Measurements from ENCODE around the gene RPN1. TPM values are rescaled to one million over a fixed set of nuclear protein-coding genes. Genes with fewer than 3 reads are reported as not detected.
"Not testable (repeated sequence)": the region's sequence is repeated elsewhere in the genome, so short reads cannot be mapped to it uniquely, and the experiment has no call there.

The RPN1 gene
- total RNA-seq, 2 donors from 2014 or later, result 109 to 128 TPM

DNA sequence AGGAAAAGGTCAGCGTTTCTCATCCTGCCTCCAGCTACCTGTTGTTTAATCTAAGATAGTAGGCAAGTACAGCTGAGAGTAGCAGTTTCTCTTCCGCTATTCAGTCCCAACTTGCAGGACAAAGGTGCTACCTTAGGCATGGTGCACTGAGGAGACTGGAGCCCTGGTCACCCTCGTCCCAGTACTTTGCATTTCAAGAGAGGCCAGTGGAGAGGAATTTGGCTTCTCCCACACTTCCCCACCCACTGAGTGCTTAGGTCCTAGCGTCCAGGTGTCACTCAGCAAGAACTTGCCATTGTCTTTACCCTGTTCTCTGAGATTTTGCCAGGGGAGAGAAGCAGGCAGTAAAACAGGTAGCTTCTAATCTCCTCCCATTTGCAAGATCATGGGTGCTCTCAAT, 12.5 kb upstream of the RPN1 start:
- Mint-ChIP-seq H3K27ac (no peak overlapping the region), H3K9me3 (no peaks in the 10 kb centered on the region), H3K36me3 (no peaks in the 10 kb centered on the region)
- ATAC-seq (no peak), DNase-seq (ENCODE audit: low spot score in 2 of 2) (no peak)

- Mint-ChIP-seq H3K9me3 (no peaks in the 10 kb centered on the region), H3K36me3 (no peaks in the 10 kb centered on the region), H3K27ac (no peak overlapping the region)
- ATAC-seq (no peak), DNase-seq (ENCODE audit: low spot score in 2 of 2) (no peak)
Observed at GRCh38 chr3:128655531-128655930, 4.9 kb upstream of the RPN1 start.

- H3K9me3 Mint-ChIP-seq, ATAC-seq, H3K36me3 Mint-ChIP-seq: not testable (repeated sequence)
- peak overlapping the region; percentile 76 to 91 for H3K27ac Mint-ChIP-seq
- DNase-seq (ENCODE audit: low spot score in 2 of 2), result peak in 1 of 2 donors; percentile 41
Observed at GRCh38 chr3:128653993-128654805, 3.6 kb upstream of the RPN1 start.

- ATAC-seq; H3K9me3 Mint-ChIP-seq; H3K36me3 Mint-ChIP-seq; DNase-seq (ENCODE audit: low spot score in 2 of 2): not testable (repeated sequence)
- peak overlapping the region in 1 of 2 donors; percentile 76 for H3K27ac Mint-ChIP-seq
Observed at GRCh38 chr3:128653383-128653992, 2.9 kb upstream of the RPN1 start.

GRCh38 chr3:128648940-128649663, 1.5 kb downstream of the RPN1 start:
- DNase-seq (ENCODE audit: low spot score in 2 of 2) (no peak), ATAC-seq (no peak)
- H3K36me3 Mint-ChIP-seq, result peaks cover 0 to 15% of the 10 kb centered on the region in 2 donors
- peak overlapping the region; percentile 90 to 95 for H3K27ac Mint-ChIP-seq
- no peaks in the 10 kb centered on the region for H3K9me3 Mint-ChIP-seq

GRCh38 chr3:128648402-128648801, 2.2 kb downstream of the RPN1 start:
- H3K36me3 Mint-ChIP-seq, result peaks cover 0 to 18% of the 10 kb centered on the region in 2 donors
- ATAC-seq (no peak), DNase-seq (ENCODE audit: low spot score in 2 of 2) (no peak)

GRCh38 chr3:128647307-128647706, 3.3 kb downstream of the RPN1 start:
- Mint-ChIP-seq H3K36me3 (peaks cover 5 to 27% of the 10 kb centered on the region in 2 donors), H3K9me3 (no peaks in the 10 kb centered on the region), H3K27ac (no peak overlapping the region)
- no peak for ATAC-seq
- DNase-seq (ENCODE audit: low spot score in 2 of 2), result no peak

More at GRCh38 chr3:128648402-128648801, 2.2 kb downstream of the RPN1 start:
- H3K27ac Mint-ChIP-seq, result peak overlapping the region; percentile 68 to 90
- H3K9me3 Mint-ChIP-seq, result no peaks in the 10 kb centered on the region

DNA sequence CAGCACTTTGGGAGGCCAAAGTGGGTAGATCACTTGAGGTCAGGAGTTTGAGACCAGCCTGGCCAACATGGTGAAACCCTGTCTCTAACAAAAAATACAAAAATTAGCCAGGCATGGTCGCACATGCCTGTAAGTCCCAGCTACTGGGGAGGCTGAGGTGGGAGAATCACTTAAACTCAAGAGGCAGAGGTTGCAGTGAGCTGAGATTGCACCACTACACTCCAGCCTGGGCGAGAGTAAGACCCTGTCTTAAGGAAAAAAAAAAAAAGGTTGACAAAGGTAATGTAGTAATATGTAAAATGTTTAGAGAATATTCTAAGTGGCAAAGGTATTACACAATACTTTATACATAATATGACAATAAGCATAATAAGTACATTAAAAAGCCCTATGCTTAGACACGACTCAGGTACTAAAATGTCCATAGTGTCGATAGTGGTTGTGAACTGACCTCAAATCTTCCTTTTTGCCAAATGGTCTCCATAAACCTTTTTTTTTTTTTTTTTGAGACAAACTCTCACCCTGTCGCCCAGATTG, 16.5 kb downstream of the RPN1 start:
- DNase-seq (ENCODE audit: low spot score in 2 of 2), result no peak
- no peaks in the 10 kb centered on the region for H3K9me3 Mint-ChIP-seq
- no peak for ATAC-seq
- peaks cover 5 to 15% of the 10 kb centered on the region in 2 donors for H3K36me3 Mint-ChIP-seq
- H3K27ac Mint-ChIP-seq, result no peak overlapping the region

- no peak for DNase-seq (ENCODE audit: low spot score in 2 of 2)
- no peak for ATAC-seq
- H3K9me3 Mint-ChIP-seq, result no peaks in the 10 kb centered on the region
- peaks cover 5 to 12% of the 10 kb centered on the region in 2 donors for H3K36me3 Mint-ChIP-seq
- no peak overlapping the region for H3K27ac Mint-ChIP-seq
Observed at GRCh38 chr3:128632301-128632700, 18.3 kb downstream of the RPN1 start.

DNA sequence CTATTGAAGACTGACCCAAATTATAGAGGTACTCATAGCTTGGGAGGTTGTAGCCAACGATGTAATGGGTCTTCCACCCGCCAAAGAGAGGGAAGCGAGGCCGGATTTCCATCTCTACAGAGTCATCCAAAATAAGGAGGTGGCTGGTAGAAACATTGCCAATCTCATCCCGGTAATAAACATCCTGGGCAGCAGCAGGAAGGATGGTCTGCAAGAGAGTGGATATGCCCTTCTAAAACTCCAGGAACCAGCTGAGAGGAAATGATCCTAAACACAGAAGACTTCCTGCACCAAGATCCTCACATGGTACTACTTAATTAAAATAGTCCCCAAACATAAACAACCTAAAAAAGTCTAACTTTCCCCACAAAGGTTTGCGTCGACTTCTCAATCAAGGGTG, 20.7 kb downstream of the RPN1 start:
- Mint-ChIP-seq H3K9me3 (no peaks in the 10 kb centered on the region), H3K27ac (peak overlapping the region in 1 of 2 donors; percentile 32), H3K36me3 (peaks cover 21 to 24% of the 10 kb centered on the region in 2 donors)
- no peak for DNase-seq (ENCODE audit: low spot score in 2 of 2)
- no peak for ATAC-seq

DNA sequence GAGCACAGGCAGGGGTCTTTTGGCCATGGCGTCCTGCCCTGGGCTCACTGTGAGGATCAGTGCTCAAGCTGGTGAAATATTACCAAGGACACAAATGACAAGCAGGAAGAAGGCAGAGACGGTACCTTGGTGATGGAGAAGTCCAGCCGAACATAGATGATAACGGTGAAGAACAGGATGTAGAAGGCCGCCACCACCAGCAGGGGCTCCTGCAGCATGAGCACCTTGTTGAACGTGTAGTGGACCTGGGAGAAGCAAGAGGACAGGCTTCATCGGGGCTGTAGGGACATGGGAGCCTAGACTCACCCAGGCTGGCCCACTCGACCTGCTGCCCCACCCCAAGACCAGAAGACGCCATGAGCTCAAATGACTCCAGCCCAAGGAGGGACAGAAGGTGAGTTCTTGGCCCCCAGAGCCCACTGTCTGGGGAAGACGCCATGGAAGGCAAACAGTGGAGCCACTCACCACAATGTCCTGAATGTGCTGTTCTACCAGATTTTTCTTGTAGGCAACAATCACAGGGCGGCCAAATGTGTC, 25.1 kb downstream of the RPN1 start:
- ATAC-seq (no peak), DNase-seq (ENCODE audit: low spot score in 2 of 2) (no peak)
- Mint-ChIP-seq H3K27ac (no peak overlapping the region), H3K9me3 (no peaks in the 10 kb centered on the region), H3K36me3 (peaks cover 25 to 26% of the 10 kb centered on the region in 2 donors)

DNA sequence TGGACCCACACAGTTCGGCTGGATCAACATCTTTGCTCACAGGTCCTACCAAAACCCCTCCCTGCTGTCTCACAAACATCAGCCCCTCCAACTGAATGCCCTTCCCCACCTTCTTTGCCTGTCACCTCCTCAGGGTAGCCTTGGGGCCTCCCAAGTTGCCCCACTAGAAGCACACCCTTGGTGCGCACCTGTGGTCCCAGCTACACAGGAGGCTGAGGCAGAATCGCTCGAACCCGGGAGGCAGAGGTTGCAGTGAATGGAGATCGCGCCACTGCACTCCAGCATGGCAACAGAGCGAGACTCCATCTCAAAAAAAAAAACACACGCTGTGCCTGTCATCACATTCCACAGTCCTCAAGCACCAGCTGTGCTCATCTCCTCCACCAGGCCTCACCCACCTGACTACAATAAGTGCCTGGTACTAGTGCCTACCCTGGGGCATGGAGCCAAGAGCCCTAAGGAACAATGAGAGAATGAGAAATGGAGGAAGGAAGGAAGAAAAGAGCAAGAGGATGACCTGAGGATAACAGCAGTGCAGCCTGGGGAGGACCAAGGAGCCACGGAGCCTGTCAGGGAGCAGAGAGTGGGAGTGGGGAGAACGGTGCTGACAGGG, 26.0 kb downstream of the RPN1 start:
- H3K36me3 Mint-ChIP-seq, result peaks cover 23 to 32% of the 10 kb centered on the region in 2 donors
- DNase-seq (ENCODE audit: low spot score in 2 of 2) (no peak), ATAC-seq (no peak)
- peak overlapping the region; percentile 18 to 64 for H3K27ac Mint-ChIP-seq
- H3K9me3 Mint-ChIP-seq, result no peaks in the 10 kb centered on the region

DNA sequence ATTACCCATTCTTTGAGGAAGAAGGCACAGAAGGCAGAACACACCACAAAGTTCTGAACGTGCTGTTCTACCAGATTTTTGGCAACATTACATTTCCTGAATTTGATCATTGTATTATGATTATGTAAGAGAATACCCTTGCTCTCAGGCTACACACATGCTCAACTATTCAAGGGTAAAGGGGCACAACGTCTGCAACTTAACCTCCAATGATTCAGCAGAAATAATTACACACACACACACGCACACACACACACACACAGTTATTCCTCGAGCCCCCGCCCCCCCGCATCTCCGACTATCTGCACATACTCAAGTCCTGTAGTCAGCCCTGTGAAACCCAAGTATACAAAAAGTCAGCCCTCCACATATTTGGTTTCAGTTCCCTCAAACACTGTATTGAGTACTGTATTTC, 26.8 kb downstream of the RPN1 start:
- H3K36me3 Mint-ChIP-seq, result peaks cover 31 to 37% of the 10 kb centered on the region in 2 donors
- no peaks in the 10 kb centered on the region for H3K9me3 Mint-ChIP-seq
- peak overlapping the region in 1 of 2 donors; percentile 64 for H3K27ac Mint-ChIP-seq
- DNase-seq (ENCODE audit: low spot score in 2 of 2) (no peak), ATAC-seq (no peak)

- DNase-seq (ENCODE audit: low spot score in 2 of 2), result no peak
- Mint-ChIP-seq H3K36me3 (peaks cover 44 to 46% of the 10 kb centered on the region in 2 donors), H3K9me3 (no peaks in the 10 kb centered on the region), H3K27ac (peak overlapping the region; percentile 43 to 94)
- ATAC-seq, result no peak
Observed at GRCh38 chr3:128621931-128622330, 28.7 kb downstream of the RPN1 start.

DNA sequence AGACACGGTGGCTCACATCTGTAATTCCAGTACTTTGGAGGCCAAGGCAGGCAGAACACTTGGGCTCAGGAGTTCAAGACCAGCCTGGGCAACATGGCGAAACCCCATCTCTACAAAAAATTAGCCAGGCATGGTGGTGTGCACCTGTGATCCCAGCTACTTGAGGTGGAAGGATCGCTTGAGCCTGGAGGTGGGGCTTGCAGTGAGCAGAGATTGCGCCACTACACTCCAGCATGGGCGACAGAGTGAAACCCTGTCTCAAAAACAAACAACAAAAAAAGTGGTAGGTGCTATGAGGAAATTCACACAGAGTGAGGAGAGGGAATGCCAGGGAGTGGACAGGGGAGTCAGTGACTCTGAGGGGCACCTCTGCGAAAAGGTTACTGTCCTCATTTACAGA, 29.4 kb downstream of the RPN1 start:
- Mint-ChIP-seq H3K9me3 (no peaks in the 10 kb centered on the region), H3K36me3 (peaks cover 37 to 39% of the 10 kb centered on the region in 2 donors), H3K27ac (peak overlapping the region; percentile 84 to 92)
- no peak for DNase-seq (ENCODE audit: low spot score in 2 of 2)
- ATAC-seq, result no peak

GRCh38 chr3:128620268-128620691, 30.3 kb downstream of the RPN1 start:
- Mint-ChIP-seq H3K27ac (peak overlapping the region; percentile 84 to 92), H3K36me3 (peaks cover 32 to 36% of the 10 kb centered on the region in 2 donors), H3K9me3 (no peaks in the 10 kb centered on the region)
- DNase-seq (ENCODE audit: low spot score in 2 of 2) (no peak), ATAC-seq (no peak)

Data from activated naive CD4-positive, alpha-beta T cell treated with anti-CD3 and anti-CD28 coated beads, Interleukin-2, amount 50 U/mL, for 72 hours (primary cell).